Kidney (tissue), 14 donors: Measurements from ENCODE around the gene LRRC73. TPM values are rescaled to one million over a fixed set of nuclear protein-coding genes. Genes with fewer than 3 reads are reported as not detected.

ENCODE experiments used
- DNase-seq, 5 donors: peaks; one replicate each; pipeline ENCODE4 v3.0.0-alpha.2; 2013 to 2020
- FAIRE-seq: peaks from 2 replicates; lab custom pipeline; 2012; peaks lifted over from hg19 to GRCh38; lab: Jason Lieb, UNC
- H3K27ac ChIP-seq, 2 donors: one replicate each; pipeline ENCODE4 v1.7.0; 2013; ENCODE audit warnings: low read depth in 2 of 2, low read length in 2 of 2, inconsistent platforms in 1 of 2
- H3K27me3 ChIP-seq: one replicate; pipeline ENCODE4 v1.7.1; 2013; ENCODE audit warnings: low read length, inconsistent platforms; ENCODE audit not compliant: control insufficient read depth, insufficient read depth
- H3K36me3 ChIP-seq, 3 donors: one replicate each; pipeline versions ENCODE4 v1.7.0 to v1.7.1; 2013; ENCODE audit warnings: low read length in 3 of 3, control low read depth in 1 of 3, inconsistent platforms in 1 of 3; ENCODE audit not compliant: insufficient read depth in 3 of 3, control insufficient read depth in 2 of 3
- H3K4me1 ChIP-seq, 3 donors: one replicate each; pipeline versions ENCODE4 v1.7.0 to v1.7.1; 2013; ENCODE audit warnings: low read length in 3 of 3, inconsistent platforms in 1 of 3, low read depth in 1 of 3; ENCODE audit not compliant: control insufficient read depth in 2 of 3, insufficient read depth in 2 of 3
- H3K4me3 ChIP-seq, 3 donors: one replicate each; pipeline versions ENCODE4 v1.7.0 to v1.8.1; 2013; ENCODE audit warnings: low read length in 3 of 3, control low read depth in 1 of 3, inconsistent platforms in 1 of 3
- H3K9ac ChIP-seq, 3 donors: one replicate each; pipeline versions ENCODE4 v1.7.0 to v1.7.1; 2013; ENCODE audit warnings: low read length in 3 of 3, control low read depth in 1 of 3, inconsistent platforms in 1 of 3
- H3K9me3 ChIP-seq, 3 donors: one replicate each; pipeline versions ENCODE4 v1.7.0 to v1.7.1; 2013; ENCODE audit warnings: low read length in 3 of 3, control low read depth in 1 of 3, inconsistent platforms in 1 of 3; ENCODE audit not compliant: control insufficient read depth in 2 of 3, insufficient read depth in 1 of 3
- intact Hi-C: fragments of 100-400 bp; cut with DNase I; formaldehyde crosslinking; loops from one replicate; pipeline ENCODE4 v1.11.1; 2022
- polyA plus RNA-seq: library from polyadenylated mRNA; stranded (reverse); fragments of 350-450 nt; fragmentation: Illumina TruSeq; extraction: RNeasy Lipid Tissue Mini Kit (QIAGEN cat#74804); gene quantifications from one replicate; pipeline ENCODE4 v1.2.3, GENCODE V29; 2014; ENCODE audit warnings: low read depth, low replicate concordance; ENCODE audit not compliant: insufficient read depth
- total RNA-seq: library from RNA; stranded (reverse); fragmentation: NEBNext Ultra II Directional; extraction: Animal tissue kit (Norgen Biotek cat#: 25700); gene quantifications from one replicate; pipeline ENCODE4 v1.2.1, GENCODE V29; 2021
- TF ChIP-seq, protein P1 (sequence below): IDR thresholded peaks from 3 replicates; pipeline ENCODE4 v1.5.1; 2012; ENCODE audit warnings: mild to moderate bottlenecking, moderate library complexity, borderline replicate concordance; ENCODE audit not compliant: insufficient read depth; ENCODE audit errors: extremely low read depth
- donor health status: control.
- donor health status: control.
- donor health status: control.
- donor health status: control.
- donor health status: control.
- donor health status: DM: yes; HTN: yes; CAD: no.
- donor health status: Normal renal cell carcinoma (clear cell type).

LRRC73 gene
- total and polyA plus RNA-seq, 2 donors from 2014 or later: 1.5 to 4.6 TPM

DNA sequence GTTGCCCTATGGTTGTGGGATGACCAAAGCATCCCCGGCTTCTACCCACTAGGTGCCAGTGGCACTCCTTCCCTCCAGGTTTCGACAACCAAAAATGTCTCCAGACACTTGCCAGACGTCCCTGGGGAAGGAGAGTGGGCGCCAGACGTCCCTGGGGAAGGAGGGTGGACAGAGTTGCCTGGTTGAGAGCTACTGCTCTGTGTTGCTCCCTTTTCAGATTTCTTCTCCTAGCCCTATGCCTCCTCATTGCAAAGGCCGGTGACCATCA lies 13.1 kb downstream of the LRRC73 start:
- peaks cover 0 to 16% (median 16%) of the 10 kb centered on the region in 3 donors for H3K4me1 ChIP-seq
- no peaks in the 10 kb centered on the region for H3K9me3 ChIP-seq
- peaks cover 5 to 37% (median 26%) of the 10 kb centered on the region in 3 donors for H3K36me3 ChIP-seq
- intact Hi-C loops: no loop called here
- H3K27ac ChIP-seq: no peak overlapping the region
- H3K27me3 ChIP-seq: no peaks in the 10 kb centered on the region
- FAIRE-seq (no peak), DNase-seq (peak in 1 of 5 donors; percentile 29)
- no peak overlapping the region for H3K9ac ChIP-seq
- H3K4me3 ChIP-seq: no peak overlapping the region
- TF ChIP-seq, protein P1, sequence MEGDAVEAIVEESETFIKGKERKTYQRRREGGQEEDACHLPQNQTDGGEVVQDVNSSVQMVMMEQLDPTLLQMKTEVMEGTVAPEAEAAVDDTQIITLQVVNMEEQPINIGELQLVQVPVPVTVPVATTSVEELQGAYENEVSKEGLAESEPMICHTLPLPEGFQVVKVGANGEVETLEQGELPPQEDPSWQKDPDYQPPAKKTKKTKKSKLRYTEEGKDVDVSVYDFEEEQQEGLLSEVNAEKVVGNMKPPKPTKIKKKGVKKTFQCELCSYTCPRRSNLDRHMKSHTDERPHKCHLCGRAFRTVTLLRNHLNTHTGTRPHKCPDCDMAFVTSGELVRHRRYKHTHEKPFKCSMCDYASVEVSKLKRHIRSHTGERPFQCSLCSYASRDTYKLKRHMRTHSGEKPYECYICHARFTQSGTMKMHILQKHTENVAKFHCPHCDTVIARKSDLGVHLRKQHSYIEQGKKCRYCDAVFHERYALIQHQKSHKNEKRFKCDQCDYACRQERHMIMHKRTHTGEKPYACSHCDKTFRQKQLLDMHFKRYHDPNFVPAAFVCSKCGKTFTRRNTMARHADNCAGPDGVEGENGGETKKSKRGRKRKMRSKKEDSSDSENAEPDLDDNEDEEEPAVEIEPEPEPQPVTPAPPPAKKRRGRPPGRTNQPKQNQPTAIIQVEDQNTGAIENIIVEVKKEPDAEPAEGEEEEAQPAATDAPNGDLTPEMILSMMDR: no peak

DNA sequence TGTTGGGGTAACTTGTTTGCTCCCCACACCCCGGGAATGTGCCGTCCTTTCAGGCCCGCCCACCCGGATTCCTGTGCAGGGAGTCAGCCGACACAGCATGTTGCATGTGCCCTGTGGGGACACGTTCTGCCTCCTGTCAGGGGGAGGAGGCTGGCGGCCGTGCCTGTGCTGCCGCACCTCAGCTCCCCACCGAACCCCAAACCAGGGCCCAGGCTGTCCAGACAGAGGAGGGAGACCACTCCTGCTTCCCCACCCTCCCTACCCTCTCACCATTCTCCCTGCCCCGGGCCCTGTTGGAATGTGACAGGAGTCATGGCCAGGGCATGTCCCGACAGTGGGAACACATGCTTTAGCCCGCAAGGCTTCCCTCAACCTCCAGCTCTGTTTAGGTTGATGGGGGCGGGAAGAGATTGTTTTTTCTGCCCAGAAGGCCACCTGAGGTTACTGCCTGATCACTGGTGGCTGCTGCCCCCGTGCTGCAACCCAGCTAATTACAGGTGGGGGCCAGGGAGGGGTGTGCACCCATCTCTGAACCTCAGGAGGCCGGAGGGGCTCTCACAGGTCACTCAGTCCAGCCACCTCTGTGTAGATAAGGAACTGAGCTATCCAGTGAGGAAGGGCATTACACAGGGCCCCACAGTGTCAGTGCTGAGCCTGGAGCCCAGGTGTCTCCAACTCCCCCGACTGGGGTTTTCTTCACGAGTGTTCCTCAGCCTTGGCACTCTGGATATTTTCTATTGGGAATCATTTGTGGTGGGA lies 13.6 kb downstream of the LRRC73 start:
- Histone ChIP-seq H3K36me3 (peaks cover 5 to 35% (median 25%) of the 10 kb centered on the region in 3 donors), H3K27me3 (no peaks in the 10 kb centered on the region), H3K4me1 (peaks cover 0 to 20% (median 17%) of the 10 kb centered on the region in 3 donors), H3K9ac (no peak overlapping the region), H3K27ac (no peak overlapping the region), H3K4me3 (no peak overlapping the region), H3K9me3 (no peaks in the 10 kb centered on the region)
- TF ChIP-seq, protein P1: peak; percentile 60
- intact Hi-C loops: no loop called here
- FAIRE-seq (no peak), DNase-seq (peak in 4 of 5 donors; percentile 27 to 48 (median 41))

DNA sequence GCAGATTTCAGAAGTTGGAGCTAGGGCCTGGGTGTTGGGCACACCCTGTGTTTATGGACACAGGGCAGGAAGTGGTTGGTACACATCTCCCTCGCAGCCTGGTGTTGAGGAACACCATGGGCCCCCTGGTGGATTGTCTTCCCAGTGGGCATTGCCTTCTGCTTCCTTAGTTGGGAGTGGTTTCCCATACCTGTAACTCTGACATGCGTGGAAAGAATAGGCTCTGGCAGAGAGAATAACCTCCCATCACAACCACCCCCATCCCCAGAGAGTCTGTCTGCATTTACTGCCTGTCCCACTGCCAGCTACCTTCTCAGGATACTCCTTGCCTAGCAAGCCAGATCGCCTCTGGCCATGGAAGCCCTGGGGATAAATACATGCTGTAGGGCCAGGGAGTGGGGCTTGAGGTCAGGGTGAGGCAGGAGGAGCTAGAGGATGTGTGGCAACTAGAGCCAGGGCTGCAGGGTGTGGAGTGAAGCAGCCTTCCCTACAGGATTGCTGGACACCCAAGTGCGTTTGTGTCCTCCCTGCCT lies 14.7 kb downstream of the LRRC73 start:
- Histone ChIP-seq H3K4me3 (no peak overlapping the region), H3K27ac (no peak overlapping the region), H3K9ac (no peak overlapping the region), H3K9me3 (no peaks in the 10 kb centered on the region), H3K36me3 (peaks cover 5 to 25% (median 19%) of the 10 kb centered on the region in 3 donors), H3K27me3 (no peaks in the 10 kb centered on the region), H3K4me1 (peaks cover 0 to 20% (median 17%) of the 10 kb centered on the region in 3 donors)
- intact Hi-C loops: no loop called here
- peak in 1 of 5 donors; percentile 33 for DNase-seq
- TF ChIP-seq, protein P1: no peak
- no peak for FAIRE-seq
